Upper lobe of left lung (tissue), 6 donors: ENCODE results near the gene GAS2L2. TPM values are rescaled to one million over a fixed set of nuclear protein-coding genes. Genes with fewer than 3 reads are reported as not detected.

ENCODE experiments used
- ATAC-seq, 2 donors: fragments of 200-7000 bp; cut with Tn5 transposase; one replicate each; pipeline ENCODE4 v1.9.1; 2022; ENCODE audit warnings: mild to moderate bottlenecking in 2 of 2, moderate library complexity in 2 of 2; ENCODE audit not compliant: low FRiP score in 2 of 2
- DNase-seq, 2 donors: peaks; one replicate each; pipeline ENCODE4 v3.0.0-alpha.2; 2019 to 2020
- H3K27ac ChIP-seq, 4 donors: fragments of 200-600 bp; sonication (generic); one replicate each; pipeline ENCODE4 v1.5.1; 2016 to 2019
- H3K27me3 ChIP-seq, 4 donors: fragments of 200-600 bp; sonication (generic); one replicate each; pipeline ENCODE4 v1.5.1; 2017 to 2019
- H3K36me3 ChIP-seq, 4 donors: fragments of 200-600 bp; sonication (generic); one replicate each; pipeline ENCODE4 v1.5.1; 2016 to 2019
- H3K4me1 ChIP-seq, 4 donors: fragments of 200-600 bp; sonication (generic); one replicate each; pipeline ENCODE4 v1.5.1; 2018 to 2019
- H3K4me3 ChIP-seq, 4 donors: fragments of 200-600 bp; sonication (generic); one replicate each; pipeline ENCODE4 v1.5.1; 2017 to 2019; ENCODE audit warnings: mild to moderate bottlenecking in 2 of 4, moderate library complexity in 1 of 4
- H3K9me3 ChIP-seq, 4 donors: fragments of 200-600 bp; sonication (generic); one replicate each; pipeline ENCODE4 v1.5.1; 2018 to 2019
- EP300 ChIP-seq, 4 donors: sonication (generic); formaldehyde crosslinking; IDR thresholded peaks; one replicate each; pipeline ENCODE4 v1.5.1; 2017; ENCODE audit warnings: antibody characterized with exemption in 4 of 4, control low read depth in 2 of 4
- POLR2A ChIP-seq, 4 donors: fragments of 450-650 bp; IDR thresholded peaks; one replicate each; pipeline ENCODE4 v1.5.1; 2016 to 2017; ENCODE audit warnings: antibody characterized with exemption in 4 of 4, mild to moderate bottlenecking in 2 of 4
- POLR2AphosphoS5 ChIP-seq, 2 donors: sonication (generic); formaldehyde crosslinking; IDR thresholded peaks; one replicate each; pipeline ENCODE4 v1.5.1; 2017; ENCODE audit warnings: antibody characterized with exemption in 2 of 2
- WGBS, 2 donors: methylation state at CpG; one replicate each; pipeline ENCODE4 v1.1.5; 2017 to 2018; 5-methylcytosine and 5-hydroxymethylcytosine counted together
- total RNA-seq, 6 donors: library from RNA; depleted of rRNA in 4 of 6; stranded (reverse); fragments of >200 nt in 4 of 6; gene quantifications; one replicate each; pipeline versions ENCODE4 v1.1.0 to v1.2.1, GENCODE V29; 2016 to 2021
- TF ChIP-seq, protein P1 (sequence below), 6 experiments: fragments of 450-650 bp in 4 of 6; fragments of 200-600 bp in 2 of 6; sonication (generic) in 2 of 6; IDR thresholded peaks; one replicate each; pipeline ENCODE4 v1.5.1; 2016 to 2019; ENCODE audit warnings: antibody characterized with exemption in 6 of 6
- donor health status: DM: no; HTN: no; CAD: no; lungs with moderate emphysema.
- donor health status: DM: no; HTN: yes; CAD: no; lungs with severe emphysema.

The GAS2L2 gene
- total RNA-seq, 6 donors from 2014 or later = 0.37 to 7.4 (median 3.3) TPM

DNA sequence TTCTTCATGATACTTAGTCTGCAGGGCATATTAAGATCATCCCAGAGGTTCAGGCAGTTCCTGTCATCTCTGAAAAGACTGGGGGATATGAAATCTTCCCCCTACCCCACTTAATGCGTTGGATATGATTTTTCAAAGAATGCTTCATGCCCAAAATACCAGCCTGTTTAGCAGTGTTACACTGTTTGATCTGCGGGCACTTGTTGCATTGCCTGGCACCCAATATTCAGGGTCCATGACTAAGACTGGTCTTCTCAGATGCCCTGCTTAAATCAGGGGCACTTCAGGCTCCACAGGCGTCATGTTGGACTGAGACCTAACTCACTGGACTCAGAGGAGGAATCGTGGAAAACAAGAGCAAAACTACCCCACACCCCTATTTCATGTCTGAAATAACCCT lies 28.0 kb downstream of the GAS2L2 start:
- ATAC-seq (no peak), DNase-seq (no peak)
- 93 to 96% methylated on average over 4 of the region's 4 CpGs for WGBS, 2 donors
- Histone ChIP-seq H3K4me1 (no peaks in the 10 kb centered on the region), H3K27me3 (no peaks in the 10 kb centered on the region), H3K36me3 (peaks cover 12 to 66% (median 34%) of the 10 kb centered on the region in 4 donors), H3K9me3 (no peaks in the 10 kb centered on the region), H3K4me3 (no peak overlapping the region), H3K27ac (no peak overlapping the region)
- TF ChIP-seq, protein P1, sequence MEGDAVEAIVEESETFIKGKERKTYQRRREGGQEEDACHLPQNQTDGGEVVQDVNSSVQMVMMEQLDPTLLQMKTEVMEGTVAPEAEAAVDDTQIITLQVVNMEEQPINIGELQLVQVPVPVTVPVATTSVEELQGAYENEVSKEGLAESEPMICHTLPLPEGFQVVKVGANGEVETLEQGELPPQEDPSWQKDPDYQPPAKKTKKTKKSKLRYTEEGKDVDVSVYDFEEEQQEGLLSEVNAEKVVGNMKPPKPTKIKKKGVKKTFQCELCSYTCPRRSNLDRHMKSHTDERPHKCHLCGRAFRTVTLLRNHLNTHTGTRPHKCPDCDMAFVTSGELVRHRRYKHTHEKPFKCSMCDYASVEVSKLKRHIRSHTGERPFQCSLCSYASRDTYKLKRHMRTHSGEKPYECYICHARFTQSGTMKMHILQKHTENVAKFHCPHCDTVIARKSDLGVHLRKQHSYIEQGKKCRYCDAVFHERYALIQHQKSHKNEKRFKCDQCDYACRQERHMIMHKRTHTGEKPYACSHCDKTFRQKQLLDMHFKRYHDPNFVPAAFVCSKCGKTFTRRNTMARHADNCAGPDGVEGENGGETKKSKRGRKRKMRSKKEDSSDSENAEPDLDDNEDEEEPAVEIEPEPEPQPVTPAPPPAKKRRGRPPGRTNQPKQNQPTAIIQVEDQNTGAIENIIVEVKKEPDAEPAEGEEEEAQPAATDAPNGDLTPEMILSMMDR (IDR thresholded peaks at IDR 0.05) = no peak
- TF ChIP-seq POLR2AphosphoS5 (IDR thresholded peaks at IDR 0.05) = no peak
- no peak for TF ChIP-seq POLR2A (IDR thresholded peaks at IDR 0.05)
- no peak for TF ChIP-seq EP300 (IDR thresholded peaks at IDR 0.05)

DNA sequence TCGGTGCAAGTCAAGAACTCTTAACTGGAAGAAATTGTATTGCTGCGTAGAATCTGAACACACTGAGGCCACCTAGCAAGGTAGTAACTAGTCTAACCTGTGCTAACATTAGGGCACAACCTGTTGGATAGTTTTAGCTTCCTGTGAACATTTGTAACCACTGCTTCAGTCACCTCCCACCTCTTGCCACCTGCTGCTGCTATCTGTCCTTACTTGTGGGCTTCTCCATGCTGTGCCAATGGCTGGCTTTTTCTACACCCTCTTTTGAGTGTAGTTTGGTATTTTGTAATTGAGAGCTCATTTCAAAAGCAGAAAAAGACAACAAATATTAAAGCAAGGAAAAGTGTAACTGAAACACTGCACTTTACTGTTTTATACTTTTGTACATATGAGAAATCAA lies 29.3 kb downstream of the GAS2L2 start:
- ATAC-seq = no peak
- peaks cover 15 to 74% (median 35%) of the 10 kb centered on the region in 4 donors for H3K36me3 ChIP-seq

DNA sequence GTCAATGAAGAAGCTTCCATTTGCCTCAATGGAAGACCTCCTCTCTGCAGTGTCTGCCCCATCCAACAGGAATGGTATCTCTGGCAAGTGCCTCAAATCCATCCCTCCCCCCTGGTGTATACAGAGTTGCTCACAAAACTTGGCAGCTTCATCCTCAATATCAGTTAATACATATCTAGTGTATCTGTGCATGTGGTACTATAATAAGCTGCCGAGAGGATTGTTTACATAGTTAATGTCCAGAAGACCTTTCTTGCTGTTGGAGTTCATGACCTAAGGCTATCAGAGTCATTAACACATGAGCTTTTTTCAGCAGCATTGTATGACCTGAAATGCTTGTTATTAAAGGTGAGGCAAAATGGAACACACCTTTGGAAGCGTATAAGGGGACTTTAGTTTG lies 35.6 kb downstream of the GAS2L2 start:
- Histone ChIP-seq H3K27ac (peak overlapping the region; percentile 45 to 70 (median 64)), H3K27me3 (no peaks in the 10 kb centered on the region), H3K9me3 (no peaks in the 10 kb centered on the region), H3K36me3 (peaks cover 4 to 52% (median 10%) of the 10 kb centered on the region in 4 donors), H3K4me3 (no peak overlapping the region), H3K4me1 (peaks cover 29 to 41% (median 38%) of the 10 kb centered on the region in 4 donors)
- 34 to 53% methylated on average over 2 of the region's 2 CpGs for WGBS, 2 donors
- no peak for DNase-seq
- peak in 1 of 2 donors; percentile 61 for ATAC-seq
- TF ChIP-seq, protein P1 (IDR thresholded peaks at IDR 0.05) = no peak

More for the DNA sequence above, 29.3 kb downstream of the GAS2L2 start:
- Histone ChIP-seq H3K27ac (no peak overlapping the region), H3K4me3 (no peak overlapping the region), H3K9me3 (no peaks in the 10 kb centered on the region), H3K27me3 (no peaks in the 10 kb centered on the region), H3K4me1 (no peaks in the 10 kb centered on the region)
- DNase-seq = no peak
- WGBS, 2 donors = 100% methylated on average over 2 of the region's 2 CpGs
- TF ChIP-seq POLR2AphosphoS5 (IDR thresholded peaks at IDR 0.05) (no peak), EP300 (IDR thresholded peaks at IDR 0.05) (no peak), POLR2A (IDR thresholded peaks at IDR 0.05) (no peak)
- TF ChIP-seq, protein P1 (IDR thresholded peaks at IDR 0.05) = no peak

DNA sequence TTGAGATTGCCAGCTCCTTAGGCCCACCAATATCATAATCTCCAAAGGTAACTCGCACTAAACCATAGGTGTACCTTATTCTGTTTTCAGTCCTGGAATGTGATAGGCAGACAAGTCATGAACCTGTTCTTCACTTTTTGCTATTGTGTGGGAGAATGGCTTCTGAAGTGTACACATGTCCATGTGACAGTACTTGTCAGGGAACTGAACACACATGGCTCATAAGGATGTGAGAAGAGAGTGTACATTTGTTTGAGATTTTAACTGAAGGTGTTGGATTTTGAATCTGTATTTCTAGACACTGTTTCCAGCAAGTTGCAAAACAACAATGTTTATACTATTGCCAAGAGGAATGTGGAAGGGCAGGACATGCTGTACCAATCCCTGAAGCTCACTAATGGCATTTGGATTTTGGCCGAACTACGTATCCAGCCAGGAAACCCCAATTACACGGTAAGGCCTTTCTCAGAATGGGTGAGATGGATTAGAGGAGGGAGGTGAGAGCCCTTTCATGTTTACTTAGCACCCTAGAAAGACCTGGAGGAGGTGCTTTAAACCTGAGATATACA lies 36.1 kb downstream of the GAS2L2 start:
- TF ChIP-seq POLR2A (IDR thresholded peaks at IDR 0.05) (no peak), EP300 (IDR thresholded peaks at IDR 0.05) (peak in 3 of 4 donors; percentile 37 to 89 (median 83)), POLR2AphosphoS5 (IDR thresholded peaks at IDR 0.05) (peak; percentile 64 to 71)
- TF ChIP-seq, protein P1 (IDR thresholded peaks at IDR 0.05) = no peak
- ATAC-seq (peak; percentile 50 to 86), DNase-seq (peak in 1 of 2 donors; percentile 53)
- no peaks in the 10 kb centered on the region for H3K9me3 ChIP-seq
- H3K4me1 ChIP-seq = peaks cover 31 to 44% (median 41%) of the 10 kb centered on the region in 4 donors
- no peak overlapping the region for H3K4me3 ChIP-seq
- no peaks in the 10 kb centered on the region for H3K27me3 ChIP-seq
- WGBS, 2 donors = 47 to 50% methylated on average over 4 of the region's 4 CpGs
- H3K27ac ChIP-seq = peak overlapping the region; percentile 45 to 74 (median 69)
- H3K36me3 ChIP-seq = peaks cover 4 to 51% (median 10%) of the 10 kb centered on the region in 4 donors

DNA sequence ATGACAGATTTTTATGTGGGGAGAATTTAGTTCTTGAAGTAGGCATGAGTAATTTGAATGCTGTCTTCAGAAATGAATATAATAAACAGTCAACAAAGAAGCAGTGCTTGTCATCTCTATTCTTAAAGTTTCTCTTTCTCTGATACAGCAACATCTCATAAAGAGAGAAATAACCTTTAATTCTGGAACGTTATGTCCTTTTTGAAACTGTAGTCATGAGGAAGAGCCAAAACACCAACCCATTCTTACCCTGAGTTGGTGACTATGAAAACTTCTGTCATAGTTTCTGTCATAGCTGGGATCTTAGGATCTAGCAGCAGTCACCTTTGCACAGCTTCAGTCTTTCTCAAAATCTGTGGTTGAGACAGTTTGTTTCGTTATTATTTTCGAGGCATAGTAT lies 36.9 kb downstream of the GAS2L2 start:
- H3K27ac ChIP-seq = peak overlapping the region; percentile 45 to 74 (median 69)

More for the DNA sequence above, 36.9 kb downstream of the GAS2L2 start:
- no peak overlapping the region for H3K4me3 ChIP-seq
- ATAC-seq = no peak
- DNase-seq = no peak
- H3K27me3 ChIP-seq = no peaks in the 10 kb centered on the region
- peaks cover 3 to 52% (median 11%) of the 10 kb centered on the region in 4 donors for H3K36me3 ChIP-seq
- H3K4me1 ChIP-seq = peaks cover 31 to 44% (median 41%) of the 10 kb centered on the region in 4 donors
- WGBS, 2 donors = 83 to 89% methylated on average over 3 of the region's 3 CpGs
- TF ChIP-seq POLR2AphosphoS5 (IDR thresholded peaks at IDR 0.05) (no peak), EP300 (IDR thresholded peaks at IDR 0.05) (no peak), POLR2A (IDR thresholded peaks at IDR 0.05) (no peak)
- TF ChIP-seq, protein P1 (IDR thresholded peaks at IDR 0.05) = no peak
- no peaks in the 10 kb centered on the region for H3K9me3 ChIP-seq
